H1 (cell line): ENCODE results near the gene RFFL. TPM values are rescaled to one million over a fixed set of nuclear protein-coding genes. Genes with fewer than 3 reads are reported as not detected.

ENCODE experiments used
- CTCF ChIA-PET: fragments of 300-600 bp; sonication (Branson Sonifier 250); formaldehyde crosslinking; loops from one replicate; lab custom pipeline; 2021; ENCODE audit not compliant: partially characterized antibody; lab: Charles Lee
- POLR2A ChIA-PET: fragments of 300-600 bp; sonication (Branson Sonifier 250); formaldehyde crosslinking; loops from one replicate; lab custom pipeline; 2021; ENCODE audit warnings: inconsistent platforms; ENCODE audit not compliant: partially characterized antibody; lab: Charles Lee
- DNase-seq, 2 experiments: peaks; one replicate each; pipeline versions ENCODE4 v3.0.0 to v3.0.0-alpha.2; 2010 to 2022; ENCODE audit warnings: low spot score in 2 of 2, low read depth in 1 of 2, mixed read lengths in 1 of 2
- FAIRE-seq: peaks from 2 replicates; lab custom pipeline; 2011; peaks lifted over from hg19 to GRCh38; lab: Jason Lieb, UNC
- H2AFZ ChIP-seq: 2 replicates; pipeline ENCODE4 v1.8.1; 2012; ENCODE audit warnings: low read length, inconsistent platforms
- H2AK5ac ChIP-seq: 2 replicates; pipeline ENCODE4 v1.6.1; 2013; ENCODE audit warnings: low read depth, low read length
- H2BK120ac ChIP-seq: replicated peaks from 2 replicates; pipeline ENCODE3; 2013; ENCODE audit warnings: low read depth, low read length, inconsistent platforms
- H2BK12ac ChIP-seq: 2 replicates; pipeline ENCODE4 v1.6.1; 2013; ENCODE audit warnings: low read depth, low read length
- H2BK15ac ChIP-seq: 2 replicates; pipeline ENCODE4 v1.6.1; 2013; ENCODE audit warnings: low read length
- H2BK20ac ChIP-seq: 2 replicates; pipeline ENCODE4 v1.6.1; 2013; ENCODE audit warnings: low read length
- H2BK5ac ChIP-seq: 2 replicates; pipeline ENCODE4 v1.6.1; 2013; ENCODE audit warnings: low read depth, low read length
- H3K14ac ChIP-seq: 2 replicates; pipeline ENCODE4 v1.6.1; 2013; ENCODE audit warnings: inconsistent platforms; ENCODE audit not compliant: insufficient read length
- H3K18ac ChIP-seq: 2 replicates; pipeline ENCODE4 v1.6.1; 2013; ENCODE audit warnings: low read length; ENCODE audit errors: extremely low read depth
- H3K23ac ChIP-seq: 2 replicates; pipeline ENCODE4 v1.6.1; 2013; ENCODE audit warnings: inconsistent platforms; ENCODE audit not compliant: insufficient read length
- H3K23me2 ChIP-seq: 2 replicates; pipeline ENCODE4 v1.6.1; 2013; ENCODE audit warnings: low read depth, low read length
- H3K27ac ChIP-seq: 2 replicates; pipeline ENCODE4 v1.6.1; 2011; ENCODE audit warnings: low read depth, low read length, inconsistent platforms
- H3K27me3 ChIP-seq, 4 experiments: replicated peaks in 1 of 4; 1 replicate in 1 of 4; 2 replicates in 3 of 4; pipeline versions ENCODE4 v1.6.1 to v1.8.1; 2011 to 2013; ENCODE audit warnings: low read length in 3 of 4, mild to moderate bottlenecking in 3 of 4, inconsistent platforms in 2 of 4, mixed read lengths in 2 of 4, moderate library complexity in 1 of 4; ENCODE audit not compliant: control insufficient read depth in 3 of 4, insufficient read depth in 3 of 4; ENCODE audit errors: extremely low read depth in 1 of 4
- H3K36me3 ChIP-seq, 4 experiments: 2 replicates each; pipeline versions ENCODE4 v1.6.1 to v1.8.1; 2011 to 2013; ENCODE audit warnings: mild to moderate bottlenecking in 4 of 4, low read length in 3 of 4, moderate library complexity in 2 of 4, control low read depth in 1 of 4, inconsistent platforms in 1 of 4; ENCODE audit not compliant: insufficient read depth in 4 of 4, control insufficient read depth in 2 of 4
- H3K4ac ChIP-seq: replicated peaks from 2 replicates; pipeline ENCODE3; 2013; ENCODE audit warnings: low read length, low read depth, mixed read lengths, inconsistent platforms; ENCODE audit not compliant: insufficient read length
- H3K4me1 ChIP-seq, 4 experiments: replicated peaks in 1 of 4; 1 replicate in 1 of 4; 2 replicates in 3 of 4; pipeline versions ENCODE4 v1.6.1 to v1.8.1; 2011 to 2013; ENCODE audit warnings: low read length in 3 of 4, inconsistent platforms in 2 of 4, mixed read lengths in 1 of 4; ENCODE audit not compliant: insufficient read depth in 4 of 4, control insufficient read depth in 3 of 4
- H3K4me2 ChIP-seq, 2 experiments: 2 replicates each; pipeline versions ENCODE4 v1.6.1 to v1.8.1; 2011 to 2013; ENCODE audit warnings: low read depth in 2 of 2, low read length in 2 of 2, control low read depth in 1 of 2, inconsistent platforms in 1 of 2, mild to moderate bottlenecking in 1 of 2; ENCODE audit not compliant: insufficient read depth in 1 of 2
- H3K4me3 ChIP-seq, 4 experiments: fragments of 200-600, 300-600 bp in 1 of 4; sonication (generic), shearing (Covaris generic), sonication (Bioruptor Twin) in 1 of 4; 2 replicates each; pipeline versions ENCODE4 v1.5.1 to v1.8.1; 2011 to 2016; ENCODE audit warnings: low read length in 4 of 4, low read depth in 3 of 4, control low read depth in 2 of 4, inconsistent platforms in 2 of 4, mild to moderate bottlenecking in 2 of 4, mixed read lengths in 1 of 4, moderate library complexity in 1 of 4; ENCODE audit not compliant: insufficient read depth in 2 of 4; ENCODE audit errors: extremely low read depth in 1 of 4
- H3K56ac ChIP-seq: replicated peaks from 2 replicates; pipeline ENCODE3; 2013; ENCODE audit warnings: low read depth, mild to moderate bottlenecking, mixed read lengths, low read length, inconsistent platforms; ENCODE audit not compliant: insufficient read length
- H3K79me1 ChIP-seq: 2 replicates; pipeline ENCODE4 v1.6.1; 2013; ENCODE audit warnings: low read depth, low read length, control low read depth
- H3K79me2 ChIP-seq, 2 experiments: 2 replicates each; pipeline versions ENCODE4 v1.6.1 to v1.8.1; 2012 to 2013; ENCODE audit warnings: low read length in 2 of 2, mild to moderate bottlenecking in 2 of 2, inconsistent platforms in 1 of 2; ENCODE audit not compliant: insufficient read depth in 2 of 2, control insufficient read depth in 1 of 2
- H3K9ac ChIP-seq, 4 experiments: replicated peaks in 1 of 4; 1 replicate in 1 of 4; 2 replicates in 3 of 4; pipeline versions ENCODE4 v1.6.1 to v1.8.1; 2011 to 2013; ENCODE audit warnings: low read depth in 3 of 4, low read length in 3 of 4, control low read depth in 2 of 4, mild to moderate bottlenecking in 2 of 4, moderate library complexity in 2 of 4, inconsistent platforms in 1 of 4; ENCODE audit errors: extremely low read depth in 1 of 4
- H3K9me3 ChIP-seq, 2 experiments: 2 replicates each; pipeline versions ENCODE4 v1.6.1 to v1.8.1; 2012 to 2013; ENCODE audit warnings: mild to moderate bottlenecking in 2 of 2, moderate library complexity in 2 of 2, control low read depth in 1 of 2, inconsistent platforms in 1 of 2, low read depth in 1 of 2, low read length in 1 of 2, mixed read lengths in 1 of 2; ENCODE audit not compliant: insufficient read depth in 2 of 2
- H4K20me1 ChIP-seq, 2 experiments: replicated peaks in 1 of 2; 2 replicates each; pipeline versions ENCODE3 to v1.8.1; 2011 to 2013; ENCODE audit warnings: inconsistent platforms in 2 of 2, low read length in 2 of 2, mild to moderate bottlenecking in 1 of 2; ENCODE audit not compliant: insufficient read depth in 2 of 2, control insufficient read depth in 1 of 2
- H4K5ac ChIP-seq: 2 replicates; pipeline ENCODE4 v1.6.1; 2013; ENCODE audit warnings: low read length, low read depth, mixed read lengths, inconsistent platforms; ENCODE audit not compliant: insufficient read length
- H4K8ac ChIP-seq: 2 replicates; pipeline ENCODE4 v1.8.0; 2013; ENCODE audit warnings: mild to moderate bottlenecking, moderate library complexity, low read length, inconsistent platforms; ENCODE audit not compliant: insufficient read depth; ENCODE audit errors: extremely low read depth
- H4K91ac ChIP-seq: replicated peaks from 2 replicates; pipeline ENCODE3; 2013; ENCODE audit warnings: low read length, mixed read lengths, inconsistent platforms; ENCODE audit not compliant: insufficient read length
- BCL11A ChIP-seq, 2 experiments: IDR thresholded peaks; one replicate each; pipeline ENCODE4 v1.6.1; 2011; ENCODE audit warnings: low read depth in 2 of 2, low read length in 2 of 2, mild to moderate bottlenecking in 2 of 2
- POLR2AphosphoS5 ChIP-seq: IDR thresholded peaks from 2 replicates; pipeline ENCODE4 v1.6.1; 2011; ENCODE audit warnings: low read depth, low read length
- RBBP5 ChIP-seq: IDR thresholded peaks from 2 replicates; pipeline ENCODE4 v1.7.1; 2012; ENCODE audit warnings: low read depth, mild to moderate bottlenecking, inconsistent platforms, low read length, moderate library complexity, borderline replicate concordance
- RFX5 ChIP-seq: IDR thresholded peaks from 2 replicates; pipeline ENCODE4 v1.6.1; 2011; ENCODE audit warnings: low read depth, low read length, improper control_type of control experiment, borderline replicate concordance
- RNF2 ChIP-seq: fragments of 200-900, 300-1000 bp; sonication (generic); IDR thresholded peaks from 2 replicates; pipeline ENCODE4 v1.7.1; 2016; ENCODE audit warnings: borderline replicate concordance, low read depth, mild to moderate bottlenecking, antibody characterized with exemption, low read length; ENCODE audit not compliant: poor library complexity, severe bottlenecking; ENCODE audit errors: missing control alignments
- WGBS, 2 experiments: shearing (Covaris generic) in 1 of 2; methylation state at CpG; one replicate each; pipeline versions ENCODE4 v1.1.6 to v1.1.7; 2013 to 2015; ENCODE audit warnings: low lambda C conversion rate in 2 of 2, mixed read lengths in 2 of 2, inconsistent platforms in 1 of 2, low coverage in 1 of 2, missing lambda C conversion rate in 1 of 2; ENCODE audit not compliant: insufficient replicate concordance in 2 of 2, insufficient coverage in 1 of 2, insufficient read length in 1 of 2; ENCODE audit errors: extremely low coverage in 1 of 2, missing lambda C conversion rate in 1 of 2; 5-methylcytosine and 5-hydroxymethylcytosine counted together
- polyA plus RNA-seq, 7 experiments: library from polyadenylated mRNA; depleted of rRNA in 3 of 7; stranded (reverse) in 5 of 7; unstranded in 2 of 7; fragments of >200 nt in 5 of 7; fragments of 200-250 nt in 2 of 7; gene quantifications; 1 replicate in 5 of 7; 2 replicates in 1 of 7; 4 replicates in 1 of 7; pipeline versions ENCODE4 v1.2.1 to v1.2.3, GENCODE V29; 2011 to 2013; ENCODE audit warnings: missing spikeins in 2 of 7, mixed read lengths in 2 of 7
- total RNA-seq: library from RNA; stranded (reverse); fragmentation: NEBNext Ultra II Directional; extraction: Animal tissue kit (Norgen Biotek cat#: 25700); gene quantifications from 2 replicates; pipeline ENCODE4 v1.2.1, GENCODE V29; 2021

Gene RFFL
- total and polyA plus RNA-seq, 2 of the 8 experiments (the other 6 are each of a cell fraction or from before 2014, with no cell fraction given): 14.0 to 24.5 TPM

DNA sequence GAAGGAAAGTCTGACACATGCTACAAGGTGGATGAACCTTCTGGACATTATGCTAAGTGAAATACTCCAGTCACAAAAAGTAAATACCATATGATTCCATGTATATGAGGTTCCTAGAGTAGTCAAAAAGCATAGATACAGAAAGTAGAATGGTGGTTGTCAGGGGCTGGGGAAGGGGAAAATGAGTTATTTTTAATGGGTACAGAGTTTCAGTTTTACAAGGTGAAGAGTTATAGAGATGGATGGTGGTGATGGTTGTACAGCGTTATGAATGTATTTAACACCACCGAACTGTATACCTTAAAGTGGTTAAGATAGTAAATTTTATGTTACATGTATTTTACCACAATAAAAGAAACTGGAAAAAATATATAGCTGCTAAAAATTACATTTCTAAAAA lies 38.2 kb upstream of the RFFL start:
- Histone ChIP-seq H3K27ac (no peak overlapping the region), H4K20me1 (no peaks in the 10 kb centered on the region), H3K4me3 (no peak overlapping the region), H3K9me3 (no peaks in the 10 kb centered on the region), H3K9ac (no peak overlapping the region), H3K79me1 (no peaks in the 10 kb centered on the region; the same call in 1 of the 2 replicates), H3K14ac (no peak overlapping the region), H3K27me3 (no peaks in the 10 kb centered on the region), H2BK120ac (no peak overlapping the region), H2BK12ac (no peak overlapping the region), H3K4me2 (no peak overlapping the region), H3K56ac (no peak overlapping the region), H4K5ac (no peak overlapping the region), H3K23me2 (no peaks in the 10 kb centered on the region), H2AFZ (no peak overlapping the region), H3K79me2 (no peaks in the 10 kb centered on the region), H3K18ac (no peak overlapping the region), H2BK15ac (no peak overlapping the region), H4K91ac (no peak overlapping the region), H2AK5ac (no peak overlapping the region), H2BK5ac (no peak overlapping the region), H2BK20ac (no peak overlapping the region), H3K4ac (no peak overlapping the region), H3K23ac (no peak overlapping the region), H3K36me3 (peaks cover 6 to 9% (median 8%) of the 10 kb centered on the region in 4 experiments; a peak in 5 of 8 replicates), H4K8ac (no peak overlapping the region), H3K4me1 (peaks cover 0 to 2% (median 0%) of the 10 kb centered on the region in 4 experiments; a peak in 1 of 7 replicates)
- FAIRE-seq (no peak), DNase-seq (no peak)
- no peak for TF ChIP-seq BCL11A (IDR thresholded peaks at IDR 0.05; ENCODE audit: low read depth in 2 of 2, low read length in 2 of 2)
- no peak for TF ChIP-seq POLR2AphosphoS5
- TF ChIP-seq RBBP5: no peak
- TF ChIP-seq RNF2: no peak
- no peak for TF ChIP-seq RFX5
- WGBS, 2 experiments: 91% methylated on average over 2 of the region's 2 CpGs; no CpG with 5 or more reads in 1 of the 2 experiments
- ChIA-PET POLR2A (no interaction called here), CTCF (no interaction called here)
